ENCODE results near the gene QARS1. TPM values are rescaled to one million over a fixed set of nuclear protein-coding genes. Genes with fewer than 3 reads are reported as not detected.

QARS1 gene
- total and polyA plus RNA-seq, 2 of the 8 experiments (the other 6 are each of a cell fraction or from before 2014, with no cell fraction given) = 353 to 581 TPM

- peaks cover 0 to 2% of the 10 kb centered on the region in 2 experiments for H4K20me1 ChIP-seq (replicated peaks in 1 of 2; ENCODE audit: control insufficient read depth in 1 of 2, insufficient read depth in 2 of 2, low read length in 2 of 2)
- POLR2A ChIA-PET (ENCODE audit: partially characterized antibody) = interaction anchor here (1.1 to 1.4 kb wide), 3 partner anchors 12 to 61 kb away, joined by 3 to 5 read pairs (median 4); no protein-coding TSS in a partner anchor
- no peaks in the 10 kb centered on the region for H3K9me3 ChIP-seq (ENCODE audit: insufficient read depth in 2 of 2, low read depth in 1 of 2, low read length in 1 of 2)
- no peak overlapping the region for H3K14ac ChIP-seq (ENCODE audit: insufficient read length)
- H3K9ac ChIP-seq (replicated peaks in 1 of 4; ENCODE audit: extremely low read depth in 1 of 4, low read depth in 3 of 4, low read length in 3 of 4) = no peak overlapping the region
- no peak overlapping the region for H2BK120ac ChIP-seq (replicated peaks; ENCODE audit: low read depth, low read length)
- H3K79me1 ChIP-seq (ENCODE audit: low read depth, low read length) = no peaks in the 10 kb centered on the region
- no peak overlapping the region for H2AFZ ChIP-seq (ENCODE audit: low read length)
- no peak overlapping the region for H3K27ac ChIP-seq (ENCODE audit: low read depth, low read length)
- no peak overlapping the region for H2BK5ac ChIP-seq (ENCODE audit: low read depth, low read length)
- H2BK12ac ChIP-seq (ENCODE audit: low read depth, low read length) = peak overlapping the region; percentile 27; the same call in 1 of the 2 replicates
- H4K5ac ChIP-seq (ENCODE audit: insufficient read length, low read depth, low read length) = no peak overlapping the region
- H3K79me2 ChIP-seq (ENCODE audit: control insufficient read depth in 1 of 2, insufficient read depth in 2 of 2, low read length in 2 of 2) = no peaks in the 10 kb centered on the region
- no peak for TF ChIP-seq CREB1 (IDR thresholded peaks at IDR 0.05)
- no peak for TF ChIP-seq SRF (IDR thresholded peaks at IDR 0.05; ENCODE audit: low read depth, low read length)
- TF ChIP-seq RNF2 (IDR thresholded peaks at IDR 0.05; ENCODE audit: borderline replicate concordance, low read depth, low read length, missing control alignments, poor library complexity, severe bottlenecking) = no peak
- no peak for TF ChIP-seq MAX (IDR thresholded peaks at IDR 0.05)
- no peak for TF ChIP-seq E2F6 (IDR thresholded peaks at IDR 0.05)
- TF ChIP-seq SIRT6 (IDR thresholded peaks at IDR 0.05; ENCODE audit: low read length) = no peak
- TF ChIP-seq ATF2 (IDR thresholded peaks at IDR 0.05; ENCODE audit: low read length) = no peak
- TF ChIP-seq CBX5 (IDR thresholded peaks at IDR 0.05; ENCODE audit: low read depth, low read length) = no peak
- no peak for TF ChIP-seq SP4 (IDR thresholded peaks at IDR 0.05; ENCODE audit: low read length)
- no peak for TF ChIP-seq RBBP5 (IDR thresholded peaks at IDR 0.05; ENCODE audit: borderline replicate concordance, low read depth, low read length)
- FAIRE-seq (no peak), DNase-seq (ENCODE audit: low read depth in 1 of 2, low spot score in 2 of 2) (no peak)
- H3K56ac ChIP-seq (replicated peaks; ENCODE audit: insufficient read length, low read depth, low read length) = no peak overlapping the region
- H4K8ac ChIP-seq (ENCODE audit: extremely low read depth, insufficient read depth, low read length) = no peak overlapping the region
- no peak overlapping the region for H3K18ac ChIP-seq (ENCODE audit: extremely low read depth, low read length)
- H3K23me2 ChIP-seq (ENCODE audit: low read depth, low read length) = no peaks in the 10 kb centered on the region
- CTCF ChIA-PET (ENCODE audit: partially characterized antibody) = interaction anchor here (0.6 to 3.3 kb wide), 5 partner anchors 17 to 95 kb away, joined by 4 to 14 read pairs (median 6); partner anchors contain the start of genes KLHDC8B and LAMB2
- H3K4ac ChIP-seq (replicated peaks; ENCODE audit: insufficient read length, low read depth, low read length) = no peak overlapping the region
- no peak overlapping the region for H4K91ac ChIP-seq (replicated peaks; ENCODE audit: insufficient read length, low read length)
- no peak overlapping the region for H3K4me3 ChIP-seq (ENCODE audit: extremely low read depth in 1 of 4, insufficient read depth in 2 of 4, low read depth in 3 of 4, low read length in 4 of 4)
- no peak overlapping the region for H3K4me2 ChIP-seq (ENCODE audit: insufficient read depth in 1 of 2, low read depth in 2 of 2, low read length in 2 of 2)
- no peak overlapping the region for H3K23ac ChIP-seq (ENCODE audit: insufficient read length)
- H3K36me3 ChIP-seq (ENCODE audit: control insufficient read depth in 2 of 4, insufficient read depth in 4 of 4, low read length in 3 of 4) = no peaks in the 10 kb centered on the region
- no peak overlapping the region for H2AK5ac ChIP-seq (ENCODE audit: low read depth, low read length)
- H2BK15ac ChIP-seq (ENCODE audit: low read length) = peak overlapping the region; percentile 72; the same call in 1 of the 2 replicates
- H3K27me3 ChIP-seq (replicated peaks in 1 of 4; ENCODE audit: control insufficient read depth in 3 of 4, extremely low read depth in 1 of 4, insufficient read depth in 3 of 4, low read length in 3 of 4) = no peaks in the 10 kb centered on the region
- H2BK20ac ChIP-seq (ENCODE audit: low read length) = no peak overlapping the region
- no peaks in the 10 kb centered on the region for H3K4me1 ChIP-seq (replicated peaks in 1 of 4; ENCODE audit: control insufficient read depth in 3 of 4, insufficient read depth in 4 of 4, low read length in 3 of 4)
- 89% methylated on average over 3 of the region's 3 CpGs; no CpG with 5 or more reads in 1 of the 2 experiments for WGBS, 2 experiments (ENCODE audit: extremely low coverage in 1 of 2, insufficient coverage in 1 of 2, insufficient read length in 1 of 2, insufficient replicate concordance in 2 of 2, low coverage in 1 of 2, low lambda C conversion rate in 2 of 2, missing lambda C conversion rate in 1 of 2)
Observed at GRCh38 chr3:49153349-49153912, 48.9 kb upstream of the QARS1 start.

Data from H1 (cell line).